NOMO-1 treated with dmso at 0.1 percent for 144 hours (cell line): ENCODE measurements around the gene TRMT10C.
"Not testable (repeated sequence)": the region's sequence is repeated elsewhere in the genome, so short reads cannot be mapped to it uniquely, and the experiment has no call there.

Source experiments
- DNase-seq: peaks from one replicate; lab custom pipeline; 2025; ENCODE audit not compliant: unreplicated experiment; lab: John Stamatoyannopoulos, UW

TRMT10C gene

GRCh38 chr3:101561630-101562328 is at the start of gene TRMT10C:
Gene TRMT10C (plus strand): TSS chr3:101561868. CDS start chr3:101564782, 2,914 bp downstream.
- DNase-seq, result peak; percentile 90

DNA sequence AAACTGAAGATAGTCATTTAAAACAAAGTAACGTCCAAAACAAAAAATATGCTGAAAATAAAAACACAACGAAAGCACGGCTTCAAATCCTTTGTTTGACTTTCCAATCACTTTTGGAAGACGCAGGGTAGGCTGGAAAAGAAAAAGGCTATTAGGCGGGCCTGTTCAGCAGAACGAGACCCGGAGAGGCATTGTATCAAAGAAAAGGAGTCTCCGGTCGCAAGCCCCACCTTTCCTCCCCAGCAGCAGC is 49.3 kb upstream of the TRMT10C start:
- DNase-seq, result no peak

DNA sequence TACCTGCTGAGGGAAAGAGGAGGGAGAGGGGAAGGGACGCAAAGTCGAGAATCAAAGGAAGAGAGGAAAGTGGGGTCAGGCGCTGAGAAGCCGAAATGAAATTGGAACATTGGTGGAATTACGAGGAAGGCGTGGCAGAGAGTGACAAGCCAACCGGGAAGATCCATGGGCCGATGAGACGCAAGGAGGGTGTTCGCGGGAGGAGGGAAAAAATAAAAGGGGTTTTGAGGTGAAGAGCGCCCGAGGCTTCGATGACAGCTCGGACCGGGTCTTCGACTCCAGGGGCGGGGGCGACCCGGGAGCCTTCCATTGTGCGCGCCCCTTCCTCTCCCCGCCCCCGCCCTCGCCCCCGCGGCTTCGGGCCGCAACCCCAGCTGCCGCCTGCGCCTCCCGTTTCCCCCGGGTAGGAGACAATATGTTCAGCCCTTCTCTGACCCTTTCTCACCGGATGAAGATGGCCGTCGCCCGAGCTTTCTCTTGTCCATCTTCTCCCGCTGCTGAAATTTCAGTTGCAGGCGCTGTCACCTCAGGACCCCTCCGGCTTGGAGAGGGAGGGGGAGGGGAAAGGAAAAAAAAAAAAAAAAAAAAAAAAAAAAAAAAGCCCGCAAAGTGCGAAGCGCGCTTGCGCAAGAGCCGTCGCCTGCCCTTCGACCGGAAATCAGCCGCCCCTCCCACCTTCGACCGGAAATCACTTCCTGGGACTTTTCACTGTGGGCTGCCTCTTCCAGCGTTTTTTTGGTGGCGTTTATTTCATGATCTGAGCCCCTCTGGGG is 48.8 kb upstream of the TRMT10C start, which contains the start of gene SENP7:
Gene SENP7 (minus strand): TSS at position 567 of the 773 bp plus-strand sequence. CDS start 82 bp downstream, at position 485.
- DNase-seq, result peak; percentile 63

DNA sequence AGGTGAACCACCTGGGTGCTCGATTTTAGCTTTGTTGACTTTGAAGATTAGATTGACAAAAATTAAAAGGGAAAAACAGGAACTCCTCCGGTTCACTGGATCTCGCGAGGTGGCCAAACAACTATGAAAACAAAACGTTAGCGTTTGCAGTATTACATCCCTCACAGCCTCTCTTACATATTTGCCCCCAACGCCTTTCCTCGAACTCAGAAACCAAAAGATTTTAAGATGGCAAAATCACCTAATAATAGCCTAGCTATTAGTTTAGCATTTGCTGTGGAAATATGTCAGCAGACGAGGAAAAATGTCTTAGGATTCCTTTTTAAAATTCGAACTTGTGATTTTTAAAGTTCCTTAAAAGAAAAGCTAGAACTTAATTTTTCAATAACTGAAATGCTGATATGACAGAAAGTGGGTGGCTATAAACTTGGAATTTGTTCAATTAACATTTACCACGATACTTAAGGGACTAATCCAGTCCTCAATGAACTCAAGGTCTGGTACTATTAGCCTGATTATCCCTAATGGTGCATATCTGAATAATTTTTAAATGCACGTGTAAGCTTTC is 48.2 kb upstream of the TRMT10C start:
- DNase-seq, result peak; percentile 53

DNA sequence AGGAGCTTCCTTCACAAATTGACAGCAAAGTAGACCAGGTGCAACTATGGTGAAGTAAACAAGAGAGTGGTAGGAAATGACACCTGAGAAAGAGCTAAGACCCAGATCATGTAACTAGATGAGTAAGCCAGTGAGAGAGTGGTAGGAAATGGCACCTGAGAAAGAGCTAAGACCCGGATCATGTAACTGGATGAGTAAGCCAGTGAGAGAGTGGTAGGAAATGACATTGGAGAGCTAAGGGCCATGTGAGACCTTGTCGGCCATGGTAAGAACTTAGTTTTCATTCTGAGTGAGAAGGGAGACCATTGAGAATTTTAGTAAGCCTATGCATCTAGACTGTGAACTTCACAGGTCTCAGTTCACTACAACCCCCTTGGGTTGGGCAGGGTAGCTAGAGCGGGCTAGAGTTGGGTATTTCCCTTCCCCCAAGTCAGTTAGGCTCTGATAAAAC is 43.2 kb upstream of the TRMT10C start:
- no peak for DNase-seq

- DNase-seq, result no peak
Measured at GRCh38 chr3:101519685-101520365, 41.8 kb upstream of the TRMT10C start.

DNA sequence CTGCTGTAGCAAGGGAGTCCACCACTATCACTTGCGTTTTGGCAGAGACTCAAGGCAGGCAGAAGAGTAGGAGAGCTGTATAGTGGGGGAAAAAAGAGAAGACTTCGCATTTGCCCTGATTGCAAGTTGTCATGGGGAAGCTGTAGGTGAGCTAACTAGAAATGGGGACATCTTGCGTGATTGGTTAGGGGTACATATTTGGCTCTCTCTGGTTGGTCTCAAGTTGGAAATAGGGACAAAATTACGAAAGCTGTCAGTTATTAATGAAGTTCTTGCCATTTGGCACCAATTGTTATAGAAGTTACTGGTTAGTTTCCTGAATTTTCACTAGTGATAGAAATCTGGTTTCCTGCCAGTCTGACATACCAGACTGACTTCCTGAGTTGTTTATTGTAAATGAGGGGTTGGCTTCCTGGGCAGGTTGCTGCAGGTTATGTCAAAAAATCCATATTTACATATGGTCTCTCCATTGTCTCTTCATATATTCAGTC is 40.4 kb upstream of the TRMT10C start:
- DNase-seq, result no peak

DNA sequence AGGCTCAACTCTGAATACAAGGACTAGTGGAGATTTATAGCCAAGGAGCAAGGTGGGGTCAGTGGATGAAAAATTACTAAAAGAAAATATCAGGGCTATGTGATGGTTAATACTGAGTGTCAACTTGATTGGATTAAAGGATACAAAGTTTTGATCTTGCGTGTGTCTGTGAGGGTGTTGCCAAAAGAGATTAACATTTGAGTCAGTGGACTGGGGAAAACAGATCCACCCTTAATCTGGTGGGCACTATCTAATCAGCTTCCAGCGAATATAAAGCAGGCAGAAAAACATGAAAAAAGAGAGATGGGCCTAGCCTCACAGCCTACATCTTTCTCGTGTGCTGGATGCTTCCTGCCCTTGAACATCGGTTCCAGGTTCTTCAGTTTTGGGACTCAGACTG is 34.2 kb upstream of the TRMT10C start:
- no peak for DNase-seq

DNA sequence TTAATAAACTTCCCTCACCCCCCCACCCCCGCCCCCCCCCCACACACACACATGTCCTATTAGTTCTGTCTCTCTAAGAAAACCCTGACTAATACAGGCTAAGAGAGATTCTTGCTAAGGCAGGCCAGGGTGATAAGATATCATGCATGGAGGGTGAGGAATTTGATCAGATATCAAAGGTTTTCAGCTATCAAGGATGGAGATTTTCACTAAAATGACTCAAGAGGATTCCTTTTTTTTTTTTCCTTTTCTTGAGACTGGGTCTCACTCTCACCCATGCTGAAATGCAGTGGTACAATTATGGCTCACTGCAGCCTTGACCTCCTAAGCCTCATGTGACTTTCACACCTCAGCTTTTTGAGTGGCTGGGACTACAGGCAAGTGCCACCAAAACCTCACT is 33.8 kb upstream of the TRMT10C start:
- DNase-seq, result no peak

DNA sequence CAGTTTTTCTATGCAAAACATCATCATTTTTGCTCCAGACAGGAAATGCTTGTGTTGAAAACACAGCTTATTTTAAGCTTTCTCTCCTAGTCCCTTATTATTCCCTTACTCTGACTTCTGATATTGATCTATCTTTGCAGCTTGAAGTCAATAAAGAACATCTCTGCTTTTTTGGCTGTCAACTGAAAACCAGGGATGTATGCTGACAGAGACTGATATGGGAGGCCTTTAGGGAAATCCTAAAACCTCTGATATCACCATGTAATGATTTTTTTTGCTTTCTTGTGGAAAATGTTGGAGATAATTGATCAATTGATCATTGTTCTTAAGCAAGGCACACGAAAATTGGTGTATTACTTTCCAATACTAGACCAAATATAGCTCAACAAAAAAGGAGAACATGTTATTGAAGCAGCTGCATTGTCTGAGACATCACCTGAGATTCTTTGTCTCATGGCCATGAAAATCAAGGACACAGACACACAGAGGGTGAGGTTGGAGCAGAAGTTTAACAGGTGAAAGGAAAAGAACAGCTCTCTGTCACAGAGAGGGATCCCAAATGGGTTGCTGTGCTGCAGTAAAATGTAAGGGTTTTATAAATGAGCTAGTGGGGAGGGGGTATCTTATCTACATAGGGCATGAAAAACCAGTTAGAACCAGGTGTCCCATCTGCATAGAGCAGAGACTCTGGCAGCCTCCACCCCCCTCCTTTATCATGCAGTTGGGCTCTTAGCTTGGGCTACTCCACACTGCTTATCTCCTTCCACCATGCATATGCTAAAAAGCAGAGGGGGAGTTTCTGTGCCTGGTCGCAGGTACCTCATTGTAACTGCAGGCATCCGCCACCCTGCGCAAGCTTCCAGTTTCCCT is 31.6 kb upstream of the TRMT10C start:
- DNase-seq, result no peak

DNA sequence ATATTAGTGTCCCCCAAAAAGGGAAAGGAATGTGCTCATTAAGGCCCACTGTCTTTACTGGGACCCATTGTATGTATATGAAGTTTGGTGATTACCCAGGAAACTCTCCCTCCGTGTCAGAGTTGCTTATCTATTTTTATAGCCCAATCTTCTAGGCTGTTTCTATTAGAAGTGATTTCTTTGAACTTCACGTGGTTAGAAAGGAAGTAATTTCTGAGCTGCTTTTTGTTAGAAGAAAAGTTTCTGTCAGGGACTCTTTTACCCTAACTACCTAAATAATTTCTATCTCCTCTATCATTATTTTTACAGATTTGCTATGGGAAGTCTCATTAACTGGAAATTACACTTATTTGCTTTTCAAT is 31.0 kb upstream of the TRMT10C start:
- DNase-seq, result no peak

- no peak for DNase-seq
Measured at GRCh38 chr3:101531473-101532086, 30.1 kb upstream of the TRMT10C start.

- no peak for DNase-seq
Measured at GRCh38 chr3:101532783-101533602, 28.7 kb upstream of the TRMT10C start.

- no peak for DNase-seq
Measured at GRCh38 chr3:101533603-101533968, 28.1 kb upstream of the TRMT10C start.

DNA sequence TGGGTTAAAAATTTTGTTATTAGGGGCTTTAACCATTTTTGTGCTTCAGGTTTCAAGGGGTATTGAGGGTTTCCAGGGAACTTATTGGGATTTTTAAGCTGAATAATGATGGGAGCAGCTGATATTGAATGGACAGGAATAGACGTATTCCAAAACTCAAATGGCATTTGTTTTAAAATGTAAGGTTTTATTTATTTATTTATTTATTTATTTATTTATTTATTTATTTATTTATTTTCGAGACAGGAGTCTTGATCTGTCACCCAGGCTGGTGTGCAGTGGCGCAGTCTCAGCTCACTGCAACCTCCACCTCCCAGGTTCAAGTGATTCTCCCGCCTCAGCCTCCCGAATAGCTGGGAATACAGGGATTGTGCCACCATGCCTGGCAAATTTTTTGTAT is 26.4 kb upstream of the TRMT10C start:
- no peak for DNase-seq

DNA sequence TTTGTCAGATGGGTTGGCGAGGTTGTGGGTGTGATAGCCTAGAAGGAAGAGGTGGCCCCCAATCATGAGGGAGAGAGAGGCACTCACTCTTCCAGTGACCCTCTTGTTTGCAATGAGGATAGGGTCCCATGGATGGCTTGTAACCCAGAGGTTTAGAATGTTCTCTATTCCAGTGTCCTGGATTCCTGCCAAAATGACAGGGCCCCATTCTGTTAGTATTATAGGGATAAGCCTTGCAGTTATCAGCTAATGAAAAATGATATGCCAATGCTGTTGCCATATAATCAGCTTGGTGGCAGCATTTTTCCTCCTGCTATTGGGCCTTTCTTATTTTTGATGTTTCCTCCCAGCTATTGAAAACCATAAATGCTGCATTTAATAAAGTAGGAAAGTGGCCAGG is 25.4 kb upstream of the TRMT10C start:
- DNase-seq, result no peak

GRCh38 chr3:101536955-101537354 is 24.7 kb upstream of the TRMT10C start:
- not testable (repeated sequence) for DNase-seq

DNA sequence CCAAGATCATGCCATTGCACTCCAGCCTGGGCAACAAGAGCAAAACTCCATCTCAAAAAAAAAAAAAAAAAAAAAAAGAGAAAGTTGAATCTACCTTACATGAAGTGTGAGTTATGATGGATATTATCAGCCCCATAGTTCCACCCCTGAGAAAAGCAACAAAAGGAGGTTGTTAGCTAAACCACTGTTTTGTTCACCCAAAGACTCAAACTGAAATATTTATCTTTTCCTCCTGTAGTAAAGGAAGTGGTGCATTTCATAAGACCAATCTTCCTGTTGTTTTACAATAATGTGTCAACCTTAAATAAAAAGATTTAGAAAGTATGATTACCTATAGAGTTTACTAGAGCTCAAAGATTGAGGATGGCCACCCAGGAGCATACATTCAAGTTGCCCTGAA is 18.7 kb upstream of the TRMT10C start:
- DNase-seq, result no peak

DNA sequence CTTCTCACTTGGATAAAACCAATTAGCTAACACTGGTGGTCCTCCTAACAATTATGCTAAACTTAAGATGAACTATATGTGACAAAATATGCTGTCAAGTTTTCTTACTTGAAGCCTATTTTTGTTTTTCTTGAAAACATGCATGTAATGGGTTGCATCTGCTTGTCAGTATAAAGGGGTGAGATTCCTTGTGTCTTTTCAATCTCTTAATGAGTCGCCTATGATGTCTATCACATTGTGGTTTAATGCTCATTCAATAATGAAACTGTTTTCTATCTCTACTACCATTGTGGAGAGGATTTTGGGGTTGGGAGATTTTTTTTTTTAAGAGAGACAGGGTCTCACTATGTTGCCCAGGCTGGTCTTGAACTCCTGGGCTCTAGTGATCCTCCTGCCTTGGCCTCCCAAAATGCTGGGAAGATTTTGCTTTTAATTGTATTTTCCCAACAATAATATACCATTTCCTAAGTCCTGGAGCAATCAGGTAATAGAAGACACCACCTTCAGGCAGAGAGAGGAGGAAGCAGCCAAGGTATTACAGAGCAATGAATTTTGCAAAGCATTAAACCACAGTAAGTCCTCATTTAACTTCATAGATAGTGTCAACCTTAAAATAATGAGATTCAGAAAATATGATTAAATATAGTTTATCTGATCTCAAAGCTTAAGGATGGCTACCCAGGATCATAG is 17.4 kb upstream of the TRMT10C start:
- DNase-seq, result no peak
